Neural cell (in vitro differentiated cells): ENCODE measurements around the gene FILIP1.

Source experiments
- EP300 ChIP-seq: fragments of 450-650 bp; conservative IDR thresholded peaks from 2 replicates; pipeline ENCODE4 v1.6.1; 2014; ENCODE audit warnings: antibody characterized with exemption, mild to moderate bottlenecking, moderate library complexity; ENCODE audit not compliant: poor library complexity, severe bottlenecking
- MXI1 ChIP-seq: fragments of 450-650 bp; conservative IDR thresholded peaks from 2 replicates; pipeline ENCODE4 v1.6.1; 2014; ENCODE audit warnings: antibody characterized with exemption, mild to moderate bottlenecking; ENCODE audit not compliant: poor library complexity, severe bottlenecking
- RAD21 ChIP-seq: fragments of 450-650 bp; conservative IDR thresholded peaks from 2 replicates; pipeline ENCODE4 v1.6.1; 2014; ENCODE audit warnings: antibody characterized with exemption, mild to moderate bottlenecking, moderate library complexity
- TAF1 ChIP-seq: IDR thresholded peaks from 2 replicates; pipeline ENCODE4 v1.6.1; 2012; ENCODE audit warnings: low read depth
- TF ChIP-seq, protein P1 (sequence below): fragments of 450-650 bp; IDR thresholded peaks from 2 replicates; pipeline ENCODE4 v1.5.1; 2014; ENCODE audit warnings: antibody characterized with exemption, mild to moderate bottlenecking, moderate library complexity; ENCODE audit not compliant: poor library complexity, severe bottlenecking
- TF ChIP-seq, protein P2 (sequence below): IDR thresholded peaks from 2 replicates; pipeline ENCODE4 v1.6.1; 2012; ENCODE audit warnings: borderline replicate concordance

DNA sequence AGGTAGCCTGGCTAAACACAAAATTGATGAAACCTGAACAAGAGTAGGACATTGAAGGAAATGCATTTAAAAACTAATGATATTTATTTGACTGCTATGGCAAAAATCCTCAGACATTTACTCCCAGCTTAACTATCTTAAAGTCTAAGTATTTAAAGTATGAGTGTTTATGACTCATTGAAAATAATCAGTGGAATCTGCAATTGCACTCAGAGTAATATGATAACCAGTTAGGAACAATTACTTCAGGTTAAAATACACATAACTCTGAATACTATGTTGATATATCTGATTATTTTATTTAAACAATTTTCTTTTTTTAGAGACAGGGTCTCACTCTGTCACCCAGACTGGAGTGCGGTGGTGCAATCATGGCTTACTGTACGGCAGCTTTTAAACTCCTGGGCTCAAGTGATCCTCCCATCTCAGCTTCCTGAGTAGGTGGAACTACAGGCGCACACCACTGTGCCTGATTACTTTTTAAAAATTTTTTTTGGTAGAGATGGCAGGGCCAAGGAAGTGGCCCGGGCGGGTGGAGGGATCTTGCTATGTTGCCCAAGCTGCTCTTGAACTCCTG is 43.9 kb downstream of the FILIP1 start:
- TF ChIP-seq, protein P1, sequence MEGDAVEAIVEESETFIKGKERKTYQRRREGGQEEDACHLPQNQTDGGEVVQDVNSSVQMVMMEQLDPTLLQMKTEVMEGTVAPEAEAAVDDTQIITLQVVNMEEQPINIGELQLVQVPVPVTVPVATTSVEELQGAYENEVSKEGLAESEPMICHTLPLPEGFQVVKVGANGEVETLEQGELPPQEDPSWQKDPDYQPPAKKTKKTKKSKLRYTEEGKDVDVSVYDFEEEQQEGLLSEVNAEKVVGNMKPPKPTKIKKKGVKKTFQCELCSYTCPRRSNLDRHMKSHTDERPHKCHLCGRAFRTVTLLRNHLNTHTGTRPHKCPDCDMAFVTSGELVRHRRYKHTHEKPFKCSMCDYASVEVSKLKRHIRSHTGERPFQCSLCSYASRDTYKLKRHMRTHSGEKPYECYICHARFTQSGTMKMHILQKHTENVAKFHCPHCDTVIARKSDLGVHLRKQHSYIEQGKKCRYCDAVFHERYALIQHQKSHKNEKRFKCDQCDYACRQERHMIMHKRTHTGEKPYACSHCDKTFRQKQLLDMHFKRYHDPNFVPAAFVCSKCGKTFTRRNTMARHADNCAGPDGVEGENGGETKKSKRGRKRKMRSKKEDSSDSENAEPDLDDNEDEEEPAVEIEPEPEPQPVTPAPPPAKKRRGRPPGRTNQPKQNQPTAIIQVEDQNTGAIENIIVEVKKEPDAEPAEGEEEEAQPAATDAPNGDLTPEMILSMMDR, result no peak
- TF ChIP-seq MXI1 (no peak), TAF1 (no peak), EP300 (no peak), RAD21 (no peak)
- TF ChIP-seq, protein P2, sequence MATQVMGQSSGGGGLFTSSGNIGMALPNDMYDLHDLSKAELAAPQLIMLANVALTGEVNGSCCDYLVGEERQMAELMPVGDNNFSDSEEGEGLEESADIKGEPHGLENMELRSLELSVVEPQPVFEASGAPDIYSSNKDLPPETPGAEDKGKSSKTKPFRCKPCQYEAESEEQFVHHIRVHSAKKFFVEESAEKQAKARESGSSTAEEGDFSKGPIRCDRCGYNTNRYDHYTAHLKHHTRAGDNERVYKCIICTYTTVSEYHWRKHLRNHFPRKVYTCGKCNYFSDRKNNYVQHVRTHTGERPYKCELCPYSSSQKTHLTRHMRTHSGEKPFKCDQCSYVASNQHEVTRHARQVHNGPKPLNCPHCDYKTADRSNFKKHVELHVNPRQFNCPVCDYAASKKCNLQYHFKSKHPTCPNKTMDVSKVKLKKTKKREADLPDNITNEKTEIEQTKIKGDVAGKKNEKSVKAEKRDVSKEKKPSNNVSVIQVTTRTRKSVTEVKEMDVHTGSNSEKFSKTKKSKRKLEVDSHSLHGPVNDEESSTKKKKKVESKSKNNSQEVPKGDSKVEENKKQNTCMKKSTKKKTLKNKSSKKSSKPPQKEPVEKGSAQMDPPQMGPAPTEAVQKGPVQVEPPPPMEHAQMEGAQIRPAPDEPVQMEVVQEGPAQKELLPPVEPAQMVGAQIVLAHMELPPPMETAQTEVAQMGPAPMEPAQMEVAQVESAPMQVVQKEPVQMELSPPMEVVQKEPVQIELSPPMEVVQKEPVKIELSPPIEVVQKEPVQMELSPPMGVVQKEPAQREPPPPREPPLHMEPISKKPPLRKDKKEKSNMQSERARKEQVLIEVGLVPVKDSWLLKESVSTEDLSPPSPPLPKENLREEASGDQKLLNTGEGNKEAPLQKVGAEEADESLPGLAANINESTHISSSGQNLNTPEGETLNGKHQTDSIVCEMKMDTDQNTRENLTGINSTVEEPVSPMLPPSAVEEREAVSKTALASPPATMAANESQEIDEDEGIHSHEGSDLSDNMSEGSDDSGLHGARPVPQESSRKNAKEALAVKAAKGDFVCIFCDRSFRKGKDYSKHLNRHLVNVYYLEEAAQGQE, result no peak
